Activated naive CD4-positive, alpha-beta T cell treated with anti-CD3 and anti-CD28 coated beads, Interleukin-2, amount 10 ng/mL, durations not matched to agents 7 days and 5 days (primary cell): ENCODE measurements around the gene ELAVL1.
A peak's percentile ranks its signal among the peaks of the same experiment; 100 is the strongest.

Source experiments
- CTCF ChIA-PET: fragments of 350-600 bp; sonication (Branson Sonifier 250); formaldehyde crosslinking; loops from one replicate; lab custom pipeline; 2021; ENCODE audit warnings: antibody characterized with exemption; lab: Charles Lee
- DNase-seq: peaks from one replicate; pipeline ENCODE4 v3.0.0-alpha.2; 2020
- H3K27ac Mint-ChIP-seq: one replicate; pipeline ENCODE4 v1.8.0; 2021; ENCODE audit warnings: mild to moderate bottlenecking, moderate library complexity, mixed read lengths
- H3K27me3 Mint-ChIP-seq: one replicate; pipeline ENCODE4 v1.8.0; 2021; ENCODE audit warnings: mild to moderate bottlenecking, mixed read lengths
- H3K36me3 Mint-ChIP-seq: one replicate; pipeline ENCODE4 v1.8.0; 2021; ENCODE audit warnings: mixed read lengths
- H3K4me1 Mint-ChIP-seq: one replicate; pipeline ENCODE4 v1.8.0; 2021; ENCODE audit warnings: mixed read lengths
- H3K4me3 Mint-ChIP-seq: one replicate; pipeline ENCODE4 v1.8.0; 2021; ENCODE audit warnings: mild to moderate bottlenecking, moderate library complexity, mixed read lengths
- H3K9me3 Mint-ChIP-seq: one replicate; pipeline ENCODE4 v1.8.0; 2021; ENCODE audit warnings: mixed read lengths

ELAVL1 gene

GRCh38 chr19:7977021-7977722 is 28.3 kb downstream of the ELAVL1 start:
- Mint-ChIP-seq H3K36me3 (peaks cover 21% of the 10 kb centered on the region), H3K27me3 (no peaks in the 10 kb centered on the region), H3K4me1 (no peaks in the 10 kb centered on the region), H3K4me3 (no peak overlapping the region), H3K9me3 (no peaks in the 10 kb centered on the region), H3K27ac (no peak overlapping the region)
- DNase-seq, result no peak
- CTCF ChIA-PET, result interaction anchor here (0.9 kb wide), 1 partner anchor 25 kb away, joined by 3 read pairs; no protein-coding TSS in a partner anchor

GRCh38 chr19:7976461-7976860 is 29.0 kb downstream of the ELAVL1 start:
- DNase-seq, result no peak
- Mint-ChIP-seq H3K27me3 (no peaks in the 10 kb centered on the region), H3K4me3 (no peak overlapping the region), H3K4me1 (no peaks in the 10 kb centered on the region), H3K9me3 (no peaks in the 10 kb centered on the region), H3K27ac (no peak overlapping the region), H3K36me3 (peaks cover 19% of the 10 kb centered on the region)
- CTCF ChIA-PET, result no interaction called here

- CTCF ChIA-PET, result interaction anchor here (1.2 kb wide), 2 partner anchors 31 to 57 kb away, joined by 3 read pairs; no protein-coding TSS in a partner anchor
- Mint-ChIP-seq H3K27ac (no peak overlapping the region), H3K4me1 (no peaks in the 10 kb centered on the region), H3K9me3 (no peaks in the 10 kb centered on the region), H3K4me3 (no peak overlapping the region), H3K36me3 (peaks cover 13% of the 10 kb centered on the region), H3K27me3 (no peaks in the 10 kb centered on the region)
- no peak for DNase-seq
Measured at GRCh38 chr19:7975037-7975436, 30.4 kb downstream of the ELAVL1 start.

- CTCF ChIA-PET, result interaction anchor here (1.0 to 1.2 kb wide), 2 partner anchors 9 to 56 kb away, joined by 3 read pairs; no protein-coding TSS in a partner anchor
- Mint-ChIP-seq H3K4me3 (no peak overlapping the region), H3K4me1 (no peaks in the 10 kb centered on the region), H3K27me3 (no peaks in the 10 kb centered on the region), H3K27ac (no peak overlapping the region), H3K36me3 (peaks cover 13% of the 10 kb centered on the region), H3K9me3 (no peaks in the 10 kb centered on the region)
- DNase-seq, result no peak
Measured at GRCh38 chr19:7973883-7974282, 31.6 kb downstream of the ELAVL1 start.

- Mint-ChIP-seq H3K27ac (no peak overlapping the region), H3K27me3 (no peaks in the 10 kb centered on the region), H3K4me3 (no peak overlapping the region), H3K4me1 (no peaks in the 10 kb centered on the region), H3K9me3 (no peaks in the 10 kb centered on the region), H3K36me3 (peaks cover 17% of the 10 kb centered on the region)
- no peak for DNase-seq
- CTCF ChIA-PET, result interaction anchor here (0.6 to 1.1 kb wide), 3 partner anchors 23 to 102 kb away, joined by 3 read pairs; partner anchors contain the start of gene TIMM44
Measured at GRCh38 chr19:7971553-7972520, 33.6 kb downstream of the ELAVL1 start.

- Mint-ChIP-seq H3K27ac (no peak overlapping the region), H3K27me3 (no peaks in the 10 kb centered on the region), H3K9me3 (no peaks in the 10 kb centered on the region), H3K36me3 (peaks cover 17% of the 10 kb centered on the region), H3K4me1 (no peaks in the 10 kb centered on the region), H3K4me3 (no peak overlapping the region)
- CTCF ChIA-PET, result interaction anchor here (0.6 to 1.6 kb wide), 6 partner anchors 23 to 183 kb away, joined by 3 to 5 read pairs (median 3); partner anchors contain the start of gene TIMM44
- DNase-seq, result peak; percentile 48
Measured at GRCh38 chr19:7970716-7971448, 34.6 kb downstream of the ELAVL1 start.

- DNase-seq, result no peak
- Mint-ChIP-seq H3K4me1 (no peaks in the 10 kb centered on the region), H3K9me3 (no peaks in the 10 kb centered on the region), H3K4me3 (no peak overlapping the region), H3K27ac (no peak overlapping the region), H3K36me3 (peaks cover 21% of the 10 kb centered on the region), H3K27me3 (no peaks in the 10 kb centered on the region)
- CTCF ChIA-PET, result interaction anchor here (0.8 to 1.6 kb wide), 4 partner anchors 11 to 185 kb away, joined by 3 to 5 read pairs (median 4); no protein-coding TSS in a partner anchor
Measured at GRCh38 chr19:7969555-7969939, 35.9 kb downstream of the ELAVL1 start.

GRCh38 chr19:7968796-7969554 is 36.5 kb downstream of the ELAVL1 start:
- H3K4me3 Mint-ChIP-seq, result no peak overlapping the region
- H3K27ac Mint-ChIP-seq, result no peak overlapping the region
- DNase-seq, result no peak
- H3K9me3 Mint-ChIP-seq, result no peaks in the 10 kb centered on the region
- CTCF ChIA-PET, result interaction anchor here (1.0 to 1.6 kb wide), 2 partner anchors 10 to 185 kb away, joined by 3 to 5 read pairs; no protein-coding TSS in a partner anchor
- no peaks in the 10 kb centered on the region for H3K27me3 Mint-ChIP-seq
- peaks cover 17% of the 10 kb centered on the region for H3K36me3 Mint-ChIP-seq
- no peaks in the 10 kb centered on the region for H3K4me1 Mint-ChIP-seq

- peaks cover 13% of the 10 kb centered on the region for H3K36me3 Mint-ChIP-seq
Measured at GRCh38 chr19:7968008-7968795, 37.2 kb downstream of the ELAVL1 start.

GRCh38 chr19:7965921-7966665 is 39.3 kb downstream of the ELAVL1 start:
- no peaks in the 10 kb centered on the region for H3K27me3 Mint-ChIP-seq
- H3K4me3 Mint-ChIP-seq, result no peak overlapping the region
- no peaks in the 10 kb centered on the region for H3K9me3 Mint-ChIP-seq
- no peak overlapping the region for H3K27ac Mint-ChIP-seq
- no peaks in the 10 kb centered on the region for H3K4me1 Mint-ChIP-seq
- DNase-seq, result no peak
- peaks cover 18% of the 10 kb centered on the region for H3K36me3 Mint-ChIP-seq
- CTCF ChIA-PET, result no interaction called here

More at GRCh38 chr19:7968008-7968795, 37.2 kb downstream of the ELAVL1 start:
- Mint-ChIP-seq H3K27ac (no peak overlapping the region), H3K27me3 (no peaks in the 10 kb centered on the region), H3K4me3 (no peak overlapping the region), H3K9me3 (no peaks in the 10 kb centered on the region), H3K4me1 (no peaks in the 10 kb centered on the region)
- no peak for DNase-seq
- CTCF ChIA-PET, result no interaction called here

GRCh38 chr19:7965259-7965841 is 40.1 kb downstream of the ELAVL1 start:
- H3K4me1 Mint-ChIP-seq, result no peaks in the 10 kb centered on the region
- CTCF ChIA-PET, result interaction anchor here (1.3 kb wide), 1 partner anchor 9 kb away, joined by 3 read pairs; no protein-coding TSS in a partner anchor
- peak overlapping the region; percentile 11 for H3K27ac Mint-ChIP-seq
- H3K9me3 Mint-ChIP-seq, result no peaks in the 10 kb centered on the region
- peaks cover 18% of the 10 kb centered on the region for H3K36me3 Mint-ChIP-seq
- no peak for DNase-seq
- no peak overlapping the region for H3K4me3 Mint-ChIP-seq
- H3K27me3 Mint-ChIP-seq, result no peaks in the 10 kb centered on the region

- Mint-ChIP-seq H3K27me3 (no peaks in the 10 kb centered on the region), H3K36me3 (peaks cover 16% of the 10 kb centered on the region), H3K9me3 (no peaks in the 10 kb centered on the region), H3K4me1 (no peaks in the 10 kb centered on the region), H3K4me3 (no peak overlapping the region), H3K27ac (no peak overlapping the region)
- DNase-seq, result no peak
- CTCF ChIA-PET, result no interaction called here
Measured at GRCh38 chr19:7963566-7963965, 41.9 kb downstream of the ELAVL1 start.
